Neutrophil (primary cell): ENCODE measurements around the gene RASD2.

Experiments
- H3K27ac ChIP-seq: fragments of 200-600 bp; sonication (generic); 2 replicates; pipeline ENCODE4 v1.5.1; 2016; ENCODE audit warnings: mild to moderate bottlenecking, moderate library complexity
- H3K27me3 ChIP-seq: fragments of 200-600 bp; sonication (generic); 2 replicates; pipeline ENCODE4 v1.6.0; 2016; ENCODE audit warnings: mild to moderate bottlenecking
- H3K36me3 ChIP-seq: fragments of 200-600 bp; sonication (generic); 2 replicates; pipeline ENCODE4 v1.5.1; 2017
- H3K4me1 ChIP-seq, 2 experiments: fragments of 200-600 bp in 1 of 2; sonication (generic) in 1 of 2; 1 replicate in 1 of 2; 2 replicates in 1 of 2; pipeline versions ENCODE4 v1.5.1 to v1.6.1; 2013 to 2016; ENCODE audit warnings: low read depth in 1 of 2, low read length in 1 of 2, mild to moderate bottlenecking in 1 of 2, moderate library complexity in 1 of 2; ENCODE audit not compliant: control insufficient read depth in 1 of 2, insufficient read depth in 1 of 2
- H3K4me3 ChIP-seq, 2 experiments: fragments of 200-600 bp in 1 of 2; sonication (generic) in 1 of 2; 1 replicate in 1 of 2; 2 replicates in 1 of 2; pipeline ENCODE4 v1.5.1; 2013 to 2016; ENCODE audit warnings: low read depth in 1 of 2, low read length in 1 of 2, mild to moderate bottlenecking in 1 of 2, moderate library complexity in 1 of 2
- H3K9me3 ChIP-seq: fragments of 200-600 bp; sonication (generic); 2 replicates; pipeline ENCODE4 v1.5.1; 2016
- TF ChIP-seq, protein P1 (sequence below): fragments of 200-600 bp; sonication (generic); IDR thresholded peaks from 2 replicates; pipeline ENCODE4 v1.5.1; 2016; ENCODE audit warnings: antibody characterized with exemption

RASD2 gene

GRCh38 chr22:35600476-35600875 is 59.8 kb downstream of the RASD2 start:
- peaks cover 3 to 7% of the 10 kb centered on the region in 2 experiments for H3K4me1 ChIP-seq
- H3K4me3 ChIP-seq = no peak overlapping the region
- TF ChIP-seq, protein P1, sequence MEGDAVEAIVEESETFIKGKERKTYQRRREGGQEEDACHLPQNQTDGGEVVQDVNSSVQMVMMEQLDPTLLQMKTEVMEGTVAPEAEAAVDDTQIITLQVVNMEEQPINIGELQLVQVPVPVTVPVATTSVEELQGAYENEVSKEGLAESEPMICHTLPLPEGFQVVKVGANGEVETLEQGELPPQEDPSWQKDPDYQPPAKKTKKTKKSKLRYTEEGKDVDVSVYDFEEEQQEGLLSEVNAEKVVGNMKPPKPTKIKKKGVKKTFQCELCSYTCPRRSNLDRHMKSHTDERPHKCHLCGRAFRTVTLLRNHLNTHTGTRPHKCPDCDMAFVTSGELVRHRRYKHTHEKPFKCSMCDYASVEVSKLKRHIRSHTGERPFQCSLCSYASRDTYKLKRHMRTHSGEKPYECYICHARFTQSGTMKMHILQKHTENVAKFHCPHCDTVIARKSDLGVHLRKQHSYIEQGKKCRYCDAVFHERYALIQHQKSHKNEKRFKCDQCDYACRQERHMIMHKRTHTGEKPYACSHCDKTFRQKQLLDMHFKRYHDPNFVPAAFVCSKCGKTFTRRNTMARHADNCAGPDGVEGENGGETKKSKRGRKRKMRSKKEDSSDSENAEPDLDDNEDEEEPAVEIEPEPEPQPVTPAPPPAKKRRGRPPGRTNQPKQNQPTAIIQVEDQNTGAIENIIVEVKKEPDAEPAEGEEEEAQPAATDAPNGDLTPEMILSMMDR = no peak
- no peak overlapping the region for H3K27ac ChIP-seq
- H3K9me3 ChIP-seq = no peaks in the 10 kb centered on the region
- peaks cover 24% of the 10 kb centered on the region for H3K27me3 ChIP-seq
- no peaks in the 10 kb centered on the region for H3K36me3 ChIP-seq

- Histone ChIP-seq H3K36me3 (no peaks in the 10 kb centered on the region), H3K27ac (no peak overlapping the region), H3K9me3 (no peaks in the 10 kb centered on the region), H3K4me1 (peaks cover 3 to 7% of the 10 kb centered on the region in 2 experiments), H3K4me3 (no peak overlapping the region), H3K27me3 (peaks cover 30% of the 10 kb centered on the region)
- TF ChIP-seq, protein P1 = no peak
Observed at GRCh38 chr22:35601013-35601580, 60.5 kb downstream of the RASD2 start.

DNA sequence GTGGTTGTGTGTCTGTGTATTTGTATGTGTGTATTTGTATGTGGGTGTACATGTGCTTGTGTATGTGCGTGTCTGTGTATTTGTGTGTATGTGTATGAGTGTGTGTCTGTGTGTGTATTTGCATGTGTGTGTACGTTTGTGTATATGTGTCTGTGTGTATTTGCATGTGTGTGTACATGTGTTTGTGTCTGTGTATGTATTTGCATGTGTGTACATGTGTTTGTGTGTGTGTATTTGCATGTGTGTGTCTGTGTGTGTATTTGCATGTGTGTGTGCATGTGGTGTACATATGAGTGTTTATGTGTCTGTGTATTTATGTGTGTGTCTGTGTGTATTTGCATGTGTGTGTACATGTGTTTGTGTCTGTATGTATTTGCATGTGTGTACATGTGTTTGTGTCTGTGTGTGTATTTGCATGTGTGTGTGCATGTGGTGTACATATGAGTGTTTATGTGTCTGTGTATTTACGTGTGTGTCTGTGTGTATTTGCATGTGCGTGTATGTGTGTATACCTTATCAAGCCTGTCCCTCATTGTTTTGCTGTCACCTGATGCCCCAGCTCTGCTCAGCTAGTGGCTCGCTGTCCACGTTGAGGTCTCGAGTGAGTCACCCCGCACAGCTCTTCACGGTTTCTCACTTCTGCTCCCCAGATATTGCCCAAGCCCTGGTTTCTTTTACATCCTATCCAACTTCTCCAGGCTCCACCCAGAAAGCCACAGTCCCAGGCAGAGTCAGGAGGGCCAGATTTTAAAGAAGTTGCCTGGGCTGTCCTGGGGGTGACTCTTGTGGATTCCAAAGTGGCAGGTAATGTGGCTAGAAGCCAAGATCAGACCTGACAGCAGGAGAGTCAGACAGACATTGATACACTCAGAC is 61.3 kb downstream of the RASD2 start:
- H3K4me3 ChIP-seq = no peak overlapping the region
- no peak overlapping the region for H3K27ac ChIP-seq
- H3K27me3 ChIP-seq = peaks cover 39% of the 10 kb centered on the region
- TF ChIP-seq, protein P1 = no peak
- H3K4me1 ChIP-seq = peaks cover 3 to 7% of the 10 kb centered on the region in 2 experiments
- H3K36me3 ChIP-seq = no peaks in the 10 kb centered on the region
- no peaks in the 10 kb centered on the region for H3K9me3 ChIP-seq
